Measurements from ENCODE around the gene CYP4V2.

Gene CYP4V2

DNA sequence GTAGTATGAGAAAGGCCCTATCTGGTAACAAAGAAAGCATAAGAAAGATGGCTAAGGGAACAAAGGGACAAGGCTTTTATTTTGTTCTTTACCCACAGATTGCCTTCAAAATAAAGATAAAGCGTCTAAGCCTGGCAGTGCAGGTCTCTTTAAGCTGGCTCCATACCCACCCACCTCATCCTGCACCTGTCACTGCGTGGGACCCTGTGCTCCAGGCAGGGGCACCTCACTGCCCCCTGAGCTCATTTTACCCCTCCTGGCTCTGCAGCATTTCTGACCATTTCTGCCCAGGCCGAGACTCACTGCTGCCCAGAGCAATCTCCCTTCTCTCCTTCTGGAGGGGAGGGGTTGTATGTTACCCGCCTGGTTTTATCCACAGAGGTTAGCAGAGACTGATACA lies 1.7 kb upstream of the CYP4V2 start:
- DNase-seq (ENCODE audit: low read depth) = no peak

GRCh38 chr4:186190581-186191199 lies 677 bp upstream of the CYP4V2 start:
- DNase-seq (ENCODE audit: low read depth) = peak; percentile 33

DNA sequence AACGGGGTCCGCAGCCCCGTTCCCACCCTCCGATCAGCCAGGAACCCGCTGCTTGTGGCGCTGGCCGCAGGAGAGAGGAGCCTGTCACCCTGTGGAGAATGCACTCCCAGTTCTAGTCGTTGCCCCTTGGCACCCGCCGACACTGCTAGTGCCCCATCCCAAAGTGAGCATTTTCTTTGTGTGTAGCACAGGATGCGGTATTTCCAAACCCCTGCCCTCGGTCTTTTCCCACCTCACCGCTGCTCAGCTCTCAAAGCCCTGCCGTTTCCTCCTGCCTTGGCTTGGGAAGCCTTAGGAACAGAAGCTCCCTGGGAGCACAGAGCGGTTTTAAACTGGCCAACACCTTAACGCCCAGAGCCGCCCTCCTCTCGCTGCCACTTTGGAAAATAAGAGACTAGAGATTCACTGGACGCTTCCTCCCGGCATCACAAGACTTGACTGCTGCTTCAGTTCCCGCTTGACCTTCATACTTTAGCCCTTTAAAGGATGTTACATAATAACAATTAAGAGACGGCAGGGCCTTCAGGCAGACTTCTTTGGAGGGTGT lies 772 bp downstream of the CYP4V2 start:
- DNase-seq (ENCODE audit: low read depth) = peak; percentile 19

GRCh38 chr4:186193851-186194250 lies 2.5 kb downstream of the CYP4V2 start:
- no peak for DNase-seq (ENCODE audit: low read depth)

DNA sequence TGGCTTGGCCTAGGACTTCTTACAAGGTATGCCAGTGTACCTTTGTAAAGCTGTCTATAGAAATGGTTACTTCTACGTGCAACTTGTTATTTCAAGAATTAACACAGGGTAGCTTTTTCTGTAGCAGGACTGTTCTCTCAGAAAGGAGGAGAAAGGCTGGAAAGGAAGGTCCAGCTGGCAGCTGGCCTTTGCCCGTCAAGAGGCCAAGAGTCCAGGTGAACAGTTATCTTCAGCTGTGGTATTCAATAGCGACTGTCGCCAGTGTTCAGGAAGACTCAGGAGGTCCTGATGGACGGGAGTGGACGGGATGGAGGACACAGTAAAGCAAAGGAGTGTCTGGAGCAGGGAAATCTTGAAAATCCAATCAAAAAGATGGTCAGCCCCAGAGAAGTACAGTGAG lies 4.7 kb downstream of the CYP4V2 start:
- DNase-seq (ENCODE audit: low read depth) = no peak

- DNase-seq (ENCODE audit: low read depth) = no peak
Measured at GRCh38 chr4:186200516-186200915, 9.1 kb downstream of the CYP4V2 start.

- DNase-seq (ENCODE audit: low read depth) = no peak
Measured at GRCh38 chr4:186201010-186201409, 9.6 kb downstream of the CYP4V2 start.

- peak; percentile 35 for DNase-seq (ENCODE audit: low read depth)
Measured at GRCh38 chr4:186201535-186202230, 10.3 kb downstream of the CYP4V2 start.

- DNase-seq (ENCODE audit: low read depth) = no peak
Measured at GRCh38 chr4:186202490-186203140, 11.2 kb downstream of the CYP4V2 start.

- DNase-seq (ENCODE audit: low read depth) = no peak
Measured at GRCh38 chr4:186203406-186203805, 12.0 kb downstream of the CYP4V2 start.

GRCh38 chr4:186204103-186204559 lies 12.8 kb downstream of the CYP4V2 start:
- peak; percentile 47 for DNase-seq (ENCODE audit: low read depth)

DNA sequence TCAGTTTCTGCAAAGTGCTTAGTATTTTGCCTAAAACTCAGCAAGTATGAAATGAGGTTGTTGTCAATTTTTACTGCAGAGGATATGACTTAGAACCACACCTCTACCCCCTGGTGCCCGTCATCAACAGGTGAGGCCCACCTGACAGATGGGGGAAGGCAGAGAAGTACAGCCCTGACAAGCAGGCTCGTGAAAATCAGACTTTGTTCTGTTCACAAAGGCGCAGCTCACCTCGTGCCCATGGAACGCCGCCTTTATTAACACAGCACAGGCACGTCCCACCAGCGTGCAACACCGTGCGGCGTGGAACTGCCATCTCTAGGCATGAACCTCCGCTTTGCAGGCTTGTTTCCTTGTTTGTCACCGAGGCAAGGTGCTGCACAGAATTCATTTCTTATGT lies 13.3 kb downstream of the CYP4V2 start:
- DNase-seq (ENCODE audit: low read depth) = no peak

- DNase-seq (ENCODE audit: low read depth) = no peak
Measured at GRCh38 chr4:186205156-186205555, 13.8 kb downstream of the CYP4V2 start.

DNA sequence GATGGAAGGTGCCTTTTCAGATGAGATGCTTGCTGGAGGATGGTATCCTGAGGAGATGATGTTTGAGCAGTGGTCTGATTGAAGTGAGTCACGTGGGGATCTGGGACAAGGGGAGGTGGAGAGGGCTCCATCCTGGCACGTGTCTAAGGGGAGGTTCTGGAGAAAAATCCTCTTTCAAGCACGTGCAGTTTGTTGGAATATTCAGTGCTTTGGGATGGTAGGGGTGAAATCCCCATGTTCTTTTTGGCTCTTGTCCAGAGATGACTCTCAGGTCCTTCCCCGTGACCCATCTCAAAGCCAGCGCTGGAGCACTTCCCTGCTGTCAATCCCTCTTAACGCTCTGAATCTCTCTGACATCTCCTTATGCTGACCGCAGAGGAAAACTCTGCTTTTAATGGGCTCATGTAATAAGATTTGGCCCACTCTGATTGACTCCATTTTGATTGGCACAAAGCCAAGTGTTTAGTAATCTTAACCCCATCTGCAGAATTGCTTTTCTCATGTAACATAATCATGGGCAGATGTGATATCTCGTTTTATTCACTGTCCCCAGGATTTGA lies 25.2 kb downstream of the CYP4V2 start:
- DNase-seq (ENCODE audit: low read depth) = no peak

GRCh38 chr4:186217733-186218293 lies 26.4 kb downstream of the CYP4V2 start:
- no peak for DNase-seq (ENCODE audit: low read depth)

DNA sequence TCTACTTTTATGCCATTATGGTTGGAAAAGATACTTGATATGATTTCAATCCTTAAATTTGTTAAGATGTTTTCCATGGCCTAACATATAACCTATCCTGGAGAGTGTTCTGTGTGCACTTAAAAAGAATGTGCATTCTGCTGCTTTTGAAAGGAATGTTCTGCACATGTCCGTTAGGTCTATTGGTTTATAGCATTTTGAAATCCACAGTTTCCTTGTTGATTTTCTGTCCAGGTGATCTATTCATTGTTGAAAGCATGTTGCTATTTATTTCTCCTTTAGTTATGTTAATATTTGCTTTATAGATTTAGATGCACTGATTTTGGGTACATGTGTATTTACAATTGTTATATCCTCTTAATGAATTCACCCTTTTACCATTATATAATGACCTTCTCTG lies 30.3 kb downstream of the CYP4V2 start:
- no peak for DNase-seq (ENCODE audit: low read depth)

GRCh38 chr4:186225848-186226247 lies 34.5 kb downstream of the CYP4V2 start:
- DNase-seq (ENCODE audit: low read depth) = no peak

- no peak for DNase-seq (ENCODE audit: low read depth)
Measured at GRCh38 chr4:186226521-186227189, 35.3 kb downstream of the CYP4V2 start.

- DNase-seq (ENCODE audit: low read depth) = no peak
Measured at GRCh38 chr4:186227221-186227620, 35.9 kb downstream of the CYP4V2 start, which contains the start of gene KLKB1. KLKB1 (plus strand) TSS chr4:186227507; CDS start chr4:186228196, 689 bp downstream.

DNA sequence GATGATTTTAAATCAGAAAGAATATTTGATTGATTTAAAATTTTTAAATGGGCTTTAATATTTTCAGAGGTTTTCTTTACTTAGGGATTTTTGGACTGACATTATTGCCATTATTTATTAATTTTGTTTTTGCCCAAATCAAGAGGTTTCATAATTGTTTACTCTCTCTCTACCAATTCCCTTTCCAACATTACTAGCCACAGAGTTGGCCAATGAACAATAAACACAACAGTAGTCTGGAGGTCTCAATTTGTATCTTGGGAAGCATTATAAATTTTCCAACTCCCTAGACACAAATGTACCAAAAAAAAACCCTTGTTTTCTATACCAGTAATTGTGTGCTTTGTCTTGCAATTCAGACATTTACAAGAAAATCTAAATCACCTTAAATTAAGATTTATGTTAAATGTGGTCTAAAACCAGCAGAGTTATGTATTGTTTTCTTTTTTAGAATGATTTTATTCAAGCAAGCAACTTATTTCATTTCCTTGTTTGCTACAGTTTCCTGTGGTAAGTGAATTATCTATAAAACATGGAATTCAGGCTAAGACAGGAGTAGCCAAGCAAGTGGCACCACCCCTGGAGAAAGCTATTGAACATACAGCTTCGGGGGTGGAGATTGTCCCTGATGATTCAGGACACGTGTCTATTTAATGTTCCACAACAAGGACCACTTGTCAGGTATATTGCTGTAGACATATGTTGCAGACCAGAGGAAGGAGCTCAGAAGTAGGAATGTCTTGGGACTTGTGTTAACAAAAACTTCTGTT lies 36.6 kb downstream of the CYP4V2 start:
- no peak for DNase-seq (ENCODE audit: low read depth)

DNA sequence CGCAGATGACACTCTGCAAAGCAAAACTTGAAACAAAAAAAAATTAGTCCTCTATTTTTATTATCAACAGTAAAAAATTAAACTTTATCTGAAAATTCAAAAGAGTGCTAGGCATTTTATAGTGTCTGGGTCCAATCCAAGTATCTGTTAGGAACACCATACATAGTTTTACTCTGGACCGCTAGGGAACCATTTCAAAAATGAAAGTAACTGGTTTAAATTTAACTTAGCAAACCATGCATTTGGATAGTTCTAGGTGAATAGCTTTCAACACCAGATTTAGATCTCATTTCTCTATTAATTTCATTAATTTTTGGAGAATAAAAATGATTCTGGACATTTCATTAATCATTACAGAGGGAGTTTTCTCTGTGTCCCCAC lies 37.1 kb downstream of the CYP4V2 start:
- DNase-seq (ENCODE audit: low read depth) = no peak

Data from activated T-cell treated with anti-CD3 and anti-CD28 coated beads for 1 hour (primary cell).